Suprapubic skin (tissue), 4 donors: ENCODE measurements around the gene FAM186B.

Experiments
- POLR2A ChIP-seq, 2 donors: fragments of 450-650 bp; IDR thresholded peaks; one replicate each; pipeline ENCODE4 v1.6.1; 2017; ENCODE audit warnings: antibody characterized with exemption in 2 of 2, mild to moderate bottlenecking in 2 of 2, moderate library complexity in 2 of 2
- POLR2AphosphoS5 ChIP-seq, 3 donors: sonication (generic); formaldehyde crosslinking; IDR thresholded peaks; one replicate each; pipeline ENCODE4 v1.6.1; 2017; ENCODE audit warnings: antibody characterized with exemption in 3 of 3
- TF ChIP-seq, protein P1 (sequence below), 2 donors: fragments of 200-600 bp in 1 of 2; fragments of 450-650 bp in 1 of 2; sonication (generic) in 1 of 2; IDR thresholded peaks; one replicate each; pipeline ENCODE4 v1.5.1; 2016 to 2019; ENCODE audit warnings: antibody characterized with exemption in 2 of 2, mild to moderate bottlenecking in 1 of 2, moderate library complexity in 1 of 2

DNA sequence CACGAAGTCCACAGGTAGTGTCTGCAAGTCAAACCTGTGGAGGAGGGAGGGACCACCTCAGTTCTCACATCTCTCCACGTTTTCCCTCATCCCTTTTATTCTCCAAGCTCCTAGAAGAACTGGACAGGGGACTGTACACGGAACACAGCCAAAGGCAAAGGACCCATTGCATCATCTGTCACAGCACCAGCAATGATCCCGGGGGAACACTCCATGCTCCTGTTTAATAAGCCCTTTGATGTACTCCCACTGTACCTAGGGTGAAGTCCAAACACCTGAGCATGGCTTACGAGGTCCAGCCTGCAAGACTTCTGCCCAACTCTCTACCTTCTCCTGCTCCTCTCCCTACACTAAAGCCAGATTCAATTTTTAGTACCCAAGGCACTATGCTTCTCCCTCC, 44.5 kb upstream of the FAM186B start:
- TF ChIP-seq, protein P1, sequence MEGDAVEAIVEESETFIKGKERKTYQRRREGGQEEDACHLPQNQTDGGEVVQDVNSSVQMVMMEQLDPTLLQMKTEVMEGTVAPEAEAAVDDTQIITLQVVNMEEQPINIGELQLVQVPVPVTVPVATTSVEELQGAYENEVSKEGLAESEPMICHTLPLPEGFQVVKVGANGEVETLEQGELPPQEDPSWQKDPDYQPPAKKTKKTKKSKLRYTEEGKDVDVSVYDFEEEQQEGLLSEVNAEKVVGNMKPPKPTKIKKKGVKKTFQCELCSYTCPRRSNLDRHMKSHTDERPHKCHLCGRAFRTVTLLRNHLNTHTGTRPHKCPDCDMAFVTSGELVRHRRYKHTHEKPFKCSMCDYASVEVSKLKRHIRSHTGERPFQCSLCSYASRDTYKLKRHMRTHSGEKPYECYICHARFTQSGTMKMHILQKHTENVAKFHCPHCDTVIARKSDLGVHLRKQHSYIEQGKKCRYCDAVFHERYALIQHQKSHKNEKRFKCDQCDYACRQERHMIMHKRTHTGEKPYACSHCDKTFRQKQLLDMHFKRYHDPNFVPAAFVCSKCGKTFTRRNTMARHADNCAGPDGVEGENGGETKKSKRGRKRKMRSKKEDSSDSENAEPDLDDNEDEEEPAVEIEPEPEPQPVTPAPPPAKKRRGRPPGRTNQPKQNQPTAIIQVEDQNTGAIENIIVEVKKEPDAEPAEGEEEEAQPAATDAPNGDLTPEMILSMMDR (IDR thresholded peaks at IDR 0.05), result no peak
- no peak for TF ChIP-seq POLR2AphosphoS5 (IDR thresholded peaks at IDR 0.05)
- TF ChIP-seq POLR2A (IDR thresholded peaks at IDR 0.05), result no peak
